ENCODE measurements around the gene RC3H1.
"Not testable (repeated sequence)": the region's sequence is repeated elsewhere in the genome, so short reads cannot be mapped to it uniquely, and the experiment has no call there.

- not testable (repeated sequence) for TF ChIP-seq CTCF, EP300, POLR2A (IDR thresholded peaks at IDR 0.05)
Measured at GRCh38 chr1:174056609-174057008, 34.5 kb upstream of the RC3H1 start.
